ENCODE measurements around the gene FLRT2.

FLRT2 gene

DNA sequence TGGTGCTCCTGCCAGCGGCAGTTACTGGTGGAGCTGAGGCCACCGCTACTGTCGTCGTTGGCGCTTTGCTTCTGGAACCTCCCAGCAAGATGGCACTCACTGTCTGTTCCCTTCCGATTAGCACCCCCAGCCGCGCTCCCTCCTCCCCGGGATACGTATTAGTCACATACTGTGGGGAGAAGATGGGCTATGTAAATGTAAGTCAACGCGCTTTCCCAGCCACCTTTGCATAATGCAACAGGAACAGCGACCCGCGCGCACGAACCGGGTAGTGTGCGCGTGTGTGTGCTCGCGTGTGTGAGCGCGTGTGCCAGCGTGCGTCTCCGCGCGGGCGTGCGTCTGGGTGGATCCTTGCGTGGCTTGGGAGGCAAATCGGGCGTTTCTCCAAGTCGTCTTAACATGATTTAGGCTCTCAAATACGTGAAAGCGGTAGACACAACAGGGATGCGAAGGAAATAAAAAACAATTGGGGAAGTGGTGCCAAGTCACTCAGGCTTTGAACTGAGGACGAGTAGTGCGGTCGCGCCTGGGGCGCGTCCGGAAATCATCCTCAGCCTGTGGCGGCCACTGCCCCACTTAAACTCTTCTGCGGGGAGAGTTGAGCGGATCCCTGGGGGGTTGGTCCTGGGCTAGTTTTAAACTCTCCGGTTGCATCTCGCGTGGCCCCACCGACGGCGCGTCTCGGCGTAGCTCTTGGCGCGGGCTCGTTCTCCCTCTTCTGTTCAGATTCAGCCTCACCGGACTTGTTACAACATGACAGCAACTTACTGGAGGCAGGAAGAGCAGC lies 1.8 kb downstream of the FLRT2 start:
- DNase-seq = no peak

DNA sequence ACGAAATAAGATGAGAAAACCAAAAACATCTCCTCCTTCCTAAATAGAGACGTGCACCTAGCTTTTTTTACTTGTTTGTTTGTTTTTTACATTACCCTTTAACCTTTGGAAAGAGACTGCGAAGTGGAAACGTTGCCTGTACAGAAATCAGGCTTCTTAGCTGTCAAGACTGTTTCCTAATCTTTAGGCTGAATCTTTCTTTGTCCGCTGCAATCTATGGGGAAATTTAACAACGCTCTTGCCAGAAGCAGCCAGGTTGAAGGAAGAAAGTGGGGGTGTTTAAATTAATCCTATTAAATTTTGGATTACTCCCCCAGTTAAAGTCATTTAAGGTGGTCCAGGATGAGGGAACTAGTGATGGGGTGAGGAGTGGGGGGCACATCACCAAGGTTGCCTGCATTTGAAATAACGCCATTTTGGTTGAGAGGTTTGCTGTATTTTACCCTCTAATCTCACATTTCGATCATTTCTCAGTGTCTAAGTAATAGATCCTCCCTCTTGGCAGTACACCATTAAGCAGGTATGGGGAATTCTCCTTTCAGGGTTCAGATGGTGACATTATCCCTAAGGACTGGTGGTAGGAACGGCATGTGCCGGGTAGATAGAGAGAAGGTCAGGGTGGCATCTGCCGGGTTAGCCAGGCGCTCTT lies 2.6 kb downstream of the FLRT2 start:
- DNase-seq = no peak

DNA sequence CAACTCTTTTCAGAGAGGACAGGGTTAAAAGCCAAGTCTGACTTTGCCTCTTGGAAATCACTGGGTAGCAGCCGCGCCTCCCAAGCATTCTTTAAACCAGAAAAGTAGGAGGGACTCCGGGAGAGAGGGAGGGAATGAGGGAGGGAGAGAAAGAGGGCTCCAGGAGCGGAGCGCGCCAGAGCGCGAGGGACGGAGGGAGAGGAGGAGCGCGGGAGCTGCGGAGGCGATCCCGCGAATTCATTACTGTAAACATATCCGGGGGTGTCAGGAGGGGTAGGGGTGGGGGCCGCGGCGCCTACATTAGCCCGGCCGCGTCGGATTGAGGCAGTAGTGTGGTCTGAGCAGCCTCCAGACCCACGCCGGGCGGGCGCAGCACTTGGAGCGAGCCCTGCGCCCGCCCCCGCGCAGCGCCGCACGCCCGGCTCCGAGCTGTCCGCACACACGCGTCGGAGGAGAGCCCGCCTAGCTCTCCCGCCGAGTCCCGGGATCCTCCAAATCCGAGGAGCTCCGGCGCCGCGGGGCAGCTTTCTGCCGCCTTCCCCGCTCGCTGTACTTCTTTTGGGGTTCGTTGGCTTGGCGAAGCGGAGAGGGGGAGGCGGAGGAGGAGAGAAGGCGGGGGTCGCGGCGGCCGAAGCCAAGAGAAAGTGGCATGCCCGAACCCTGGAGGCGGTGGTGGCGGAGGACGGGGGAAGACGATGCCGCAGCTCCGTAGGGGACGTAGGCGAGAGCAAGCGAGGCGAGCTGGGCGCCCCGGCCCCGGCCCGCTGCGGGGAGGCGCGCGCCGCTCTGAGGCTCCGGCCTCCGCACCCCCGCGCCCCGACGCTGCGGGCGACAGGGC lies 3.3 kb downstream of the FLRT2 start:
- DNase-seq = no peak

DNA sequence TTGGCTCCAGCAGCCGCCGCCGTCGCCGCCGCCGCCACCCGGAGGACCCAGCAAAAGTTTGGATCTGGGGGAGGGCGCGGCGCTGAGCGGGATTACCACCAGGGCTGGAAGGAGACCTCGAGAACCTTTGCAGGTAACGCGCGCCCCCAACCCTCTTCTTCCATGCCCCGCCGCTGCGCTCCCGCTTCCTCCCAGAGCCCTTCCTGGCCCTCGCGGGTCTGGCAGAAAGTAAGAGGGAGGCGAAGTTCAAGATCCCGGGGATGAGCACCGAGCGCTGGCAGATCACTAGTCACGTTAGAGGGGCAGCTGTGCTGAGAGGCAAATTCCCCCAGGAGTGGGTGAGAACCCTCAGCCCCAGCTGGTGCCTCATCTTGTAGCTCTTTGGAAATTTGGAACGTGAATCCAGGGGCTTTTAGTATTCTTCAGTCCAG lies 3.9 kb downstream of the FLRT2 start:
- DNase-seq = no peak

DNA sequence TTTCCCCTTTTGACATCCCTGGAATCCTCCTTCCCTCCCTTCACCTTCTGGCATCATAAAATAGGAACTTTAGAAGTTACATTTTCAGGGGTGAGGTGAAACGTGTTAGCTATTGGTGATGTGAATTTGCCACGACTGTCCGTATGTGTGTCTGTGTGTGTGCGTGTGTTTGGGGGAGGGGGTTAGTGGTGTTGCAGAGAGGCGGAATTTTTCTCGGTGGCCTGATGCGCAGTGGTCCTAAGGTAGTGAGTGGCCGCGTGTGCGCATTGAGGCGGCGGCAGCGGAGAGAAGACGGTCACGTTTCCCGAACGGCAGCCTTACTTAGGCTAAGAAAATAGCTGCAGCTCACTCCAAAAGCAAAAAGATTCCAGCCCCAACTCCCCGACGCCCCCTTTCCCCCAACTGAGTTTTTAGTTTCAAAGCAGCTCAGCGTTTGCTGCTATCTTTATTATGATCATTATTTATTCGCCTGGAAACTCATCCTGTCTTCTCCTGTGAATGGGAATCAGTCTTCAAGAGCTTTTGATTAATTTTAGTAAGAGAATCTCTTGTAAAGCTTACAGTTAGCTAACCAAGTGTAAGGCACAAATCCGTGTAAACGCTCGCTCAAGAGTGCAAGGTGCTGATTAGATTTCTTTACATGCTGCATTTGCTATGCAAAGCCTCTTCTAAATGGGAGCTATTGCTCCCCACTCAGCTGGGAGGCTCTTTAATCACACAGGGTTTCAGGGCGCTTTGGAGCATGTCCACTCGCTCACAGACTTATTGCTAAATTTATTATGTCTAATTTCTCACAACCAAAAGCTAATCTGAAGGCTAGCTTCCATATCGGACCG lies 4.7 kb downstream of the FLRT2 start:
- no peak for DNase-seq

DNA sequence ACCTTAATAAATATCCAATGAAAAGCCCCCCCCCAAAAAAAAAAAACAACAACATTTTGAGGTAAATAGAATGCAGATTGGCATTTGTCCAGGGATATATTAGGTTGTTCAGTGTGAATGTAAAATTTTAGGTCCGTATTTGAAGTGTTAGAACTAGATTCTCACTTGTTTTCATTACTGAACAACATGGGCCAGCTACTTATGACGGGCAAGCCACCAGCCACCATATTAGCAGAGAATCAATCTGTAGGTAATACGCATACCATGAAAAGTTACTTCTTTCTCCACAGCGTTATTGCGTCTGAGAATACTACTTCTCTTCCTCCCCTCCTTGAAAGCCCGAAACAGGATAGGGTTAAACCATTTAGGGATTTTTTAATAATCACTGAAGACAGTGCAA lies 5.4 kb downstream of the FLRT2 start:
- no peak for DNase-seq

DNA sequence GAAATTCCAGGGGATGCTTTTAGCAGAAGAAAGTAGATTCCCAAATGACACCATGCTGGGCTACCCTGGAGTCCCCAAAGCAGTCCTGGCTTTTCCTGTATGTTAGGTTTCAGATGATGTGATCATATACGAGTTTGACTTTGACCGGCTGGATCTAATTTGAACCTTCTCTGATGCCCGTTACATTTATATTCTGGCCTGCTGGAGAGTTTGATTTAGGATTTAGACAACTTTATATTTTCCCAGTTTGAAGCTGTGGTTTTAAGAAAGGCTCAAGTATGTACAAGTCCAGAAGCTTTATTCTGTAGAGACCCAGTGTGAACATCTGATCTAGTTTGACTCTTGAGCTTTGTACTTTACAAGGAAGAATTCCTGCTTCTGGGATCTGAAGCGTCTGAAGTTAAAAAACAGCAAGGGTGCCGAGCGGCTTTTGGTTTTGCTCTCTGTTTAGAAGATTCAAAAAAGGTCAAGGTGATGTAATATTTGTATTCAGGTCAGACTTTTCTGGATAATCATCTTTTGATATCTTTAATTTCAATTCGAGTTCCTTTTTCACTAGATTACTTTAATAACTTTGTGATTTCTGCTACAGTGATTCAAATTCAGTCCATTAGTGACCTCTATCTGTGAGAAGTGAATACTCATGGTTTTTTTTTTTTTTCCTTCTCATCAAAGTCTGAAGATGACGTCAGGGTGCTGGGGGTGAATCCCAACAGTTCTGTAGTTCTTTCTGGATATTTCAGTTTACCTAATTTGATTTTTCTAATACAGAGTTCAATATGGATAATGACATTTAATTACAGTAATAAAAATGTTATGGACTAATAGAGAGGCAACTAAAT lies 6.3 kb downstream of the FLRT2 start:
- no peak for DNase-seq

DNA sequence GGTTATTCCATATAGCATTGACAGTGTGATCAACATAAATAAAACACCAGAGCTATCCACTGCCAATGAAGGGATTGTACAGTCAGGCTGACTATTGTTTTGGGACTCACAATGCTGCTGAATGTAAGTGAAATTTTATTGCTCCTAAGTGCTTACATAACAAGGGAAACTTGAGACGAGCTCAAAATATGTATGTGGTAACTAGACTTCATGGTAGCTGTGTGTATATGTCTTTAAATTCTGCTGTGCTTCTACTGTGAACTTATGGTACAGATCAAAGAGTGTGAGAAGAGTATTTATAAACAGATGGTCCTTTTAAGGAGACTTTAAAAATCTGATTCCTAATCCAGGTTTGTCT lies 6.9 kb downstream of the FLRT2 start:
- DNase-seq = no peak

DNA sequence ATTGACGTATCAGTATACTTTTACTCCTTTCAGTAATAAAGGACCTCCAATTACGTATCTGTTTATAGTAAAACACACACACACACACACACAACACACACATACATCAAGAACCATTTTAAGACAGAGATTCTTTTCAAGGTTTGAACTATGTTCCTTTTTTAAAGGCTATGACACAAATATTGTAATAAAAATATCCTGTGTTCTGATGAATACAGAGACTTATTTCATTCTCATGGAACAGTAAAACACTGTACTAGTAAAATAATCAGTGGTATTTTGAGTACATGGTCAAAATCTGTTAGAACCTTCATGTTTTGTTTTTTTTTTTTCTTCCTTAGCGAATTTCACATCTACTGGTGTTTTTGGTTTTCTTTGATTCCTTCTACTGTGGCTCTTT lies 7.6 kb downstream of the FLRT2 start:
- DNase-seq = no peak

DNA sequence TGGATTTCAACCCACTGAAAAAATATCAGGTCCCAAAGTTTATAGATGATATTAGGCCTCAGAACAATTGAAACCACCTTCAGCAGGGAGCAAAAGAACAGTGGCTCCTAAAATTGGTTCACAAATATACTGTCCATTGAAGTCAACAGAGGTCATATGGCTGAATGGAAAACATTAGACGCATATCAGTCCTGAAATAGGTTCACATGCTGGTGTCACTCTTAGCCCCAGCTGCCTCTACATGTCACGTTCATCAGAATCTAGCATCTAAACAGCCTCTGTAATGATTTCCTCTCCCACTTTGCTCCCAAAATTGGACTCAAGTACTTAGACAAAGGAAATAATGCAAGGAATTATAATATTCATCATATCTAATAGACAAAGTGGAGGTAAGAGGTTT lies 8.7 kb downstream of the FLRT2 start:
- no peak for DNase-seq

DNA sequence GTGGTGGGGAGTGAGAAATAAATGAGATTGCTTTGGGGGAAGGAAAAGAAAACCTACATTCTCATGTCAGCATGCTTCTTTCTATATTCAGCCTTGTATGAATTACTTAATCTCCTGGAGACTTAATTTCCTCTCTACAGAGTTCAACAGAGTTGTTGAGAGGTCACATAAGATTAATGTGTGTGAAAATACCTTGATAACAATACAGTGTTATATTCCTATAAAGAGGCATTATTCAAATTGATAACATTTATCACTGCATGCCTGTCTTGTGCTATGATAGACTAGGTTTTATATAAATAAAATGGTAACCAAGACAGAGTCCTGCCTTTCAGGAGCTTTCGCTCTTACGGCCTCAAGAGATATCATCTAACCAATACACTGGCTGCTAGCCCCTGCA lies 9.6 kb downstream of the FLRT2 start:
- no peak for DNase-seq

DNA sequence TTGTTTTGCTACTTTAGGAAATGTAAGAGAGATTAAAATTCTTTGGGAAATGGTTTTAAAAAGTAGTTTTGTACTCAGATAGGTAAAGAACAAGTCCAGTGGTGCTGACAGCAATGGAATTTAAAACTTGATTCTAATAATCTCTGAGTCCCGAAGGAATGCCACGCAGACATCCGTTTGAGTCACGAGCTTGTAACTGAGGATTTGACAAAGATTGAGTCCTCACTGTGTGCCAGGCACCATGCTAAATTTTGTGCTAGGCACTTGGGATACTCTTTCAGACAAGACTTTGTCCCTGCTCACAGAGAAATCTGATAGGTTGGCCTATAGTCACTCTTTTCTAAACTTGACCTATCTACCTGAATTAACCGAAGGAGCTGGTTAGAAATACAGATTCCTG lies 12.7 kb downstream of the FLRT2 start:
- no peak for DNase-seq

DNA sequence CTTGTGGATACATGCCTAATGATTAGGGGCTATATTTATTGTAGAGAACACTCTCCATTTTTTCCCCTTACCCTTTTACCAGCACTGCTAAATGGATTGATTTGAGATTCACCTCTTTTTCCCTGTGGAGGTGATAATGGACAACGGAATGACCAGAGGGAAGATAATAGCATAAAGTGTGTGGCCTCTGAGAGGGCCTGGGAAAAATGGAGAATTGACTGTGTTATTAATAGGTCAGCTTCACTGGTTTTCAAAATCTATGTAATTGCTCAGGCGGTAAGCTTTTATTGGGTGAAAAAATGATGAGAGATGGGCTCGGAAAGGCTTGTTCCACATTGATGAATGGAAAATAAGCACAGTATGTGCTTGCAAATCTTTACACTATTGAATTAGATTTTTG lies 15.8 kb downstream of the FLRT2 start:
- no peak for DNase-seq

DNA sequence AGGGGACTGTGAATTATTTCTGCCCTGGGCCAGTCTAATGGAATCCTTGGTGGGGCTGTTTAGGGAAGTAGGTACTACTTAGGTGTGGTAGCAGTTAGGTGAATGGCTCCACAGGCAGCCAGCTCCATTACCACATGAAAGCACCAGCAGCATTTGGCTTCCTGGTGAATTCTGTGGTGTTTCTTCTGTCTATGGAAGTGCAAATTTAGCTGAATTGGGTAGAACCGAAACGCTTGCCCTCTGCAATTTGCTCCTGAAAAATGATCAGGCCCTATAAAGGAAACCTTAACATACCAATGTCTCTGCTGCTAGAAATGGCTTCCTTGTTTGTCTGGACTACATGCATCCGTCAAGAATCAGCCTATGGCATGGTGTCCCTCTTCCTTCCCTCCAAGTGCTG lies 16.4 kb downstream of the FLRT2 start:
- DNase-seq = no peak

DNA sequence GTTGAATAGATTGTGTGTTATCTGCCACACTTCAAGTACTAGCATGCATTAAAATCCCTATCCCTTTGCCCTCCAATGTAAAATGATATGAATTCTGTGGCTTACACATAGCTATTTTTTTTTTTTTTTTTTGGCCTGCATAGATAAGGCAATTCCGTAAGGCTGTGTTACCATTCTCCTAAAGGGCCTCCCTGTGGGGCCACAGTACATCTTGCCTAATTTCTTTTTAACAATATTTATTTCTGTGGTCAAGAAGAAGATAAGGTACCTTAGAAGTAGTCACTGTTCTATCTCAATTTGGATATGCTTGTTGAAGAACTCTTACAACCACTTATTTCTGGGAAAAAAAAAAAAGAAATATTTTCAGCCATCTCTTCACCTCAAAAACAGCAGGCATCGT lies 19.8 kb downstream of the FLRT2 start:
- no peak for DNase-seq

DNA sequence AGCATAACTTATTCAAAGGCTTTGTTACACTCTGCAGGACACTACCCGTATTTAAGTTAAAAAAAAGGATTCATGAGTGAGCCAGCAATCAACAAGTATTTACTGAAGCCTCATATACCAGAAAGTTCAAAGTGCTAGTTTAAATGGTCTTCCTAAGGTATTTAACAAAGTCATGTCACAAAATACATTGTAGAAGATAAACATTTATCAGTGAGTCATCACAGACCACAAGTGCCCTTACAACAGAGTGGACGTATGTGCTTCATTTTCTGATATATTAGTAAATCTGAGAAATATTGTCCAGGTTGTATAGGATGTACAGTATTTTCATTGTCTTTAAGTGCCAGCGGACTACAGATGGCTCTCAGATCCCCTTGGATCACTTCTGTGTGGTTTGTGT lies 24.2 kb downstream of the FLRT2 start:
- no peak for DNase-seq

DNA sequence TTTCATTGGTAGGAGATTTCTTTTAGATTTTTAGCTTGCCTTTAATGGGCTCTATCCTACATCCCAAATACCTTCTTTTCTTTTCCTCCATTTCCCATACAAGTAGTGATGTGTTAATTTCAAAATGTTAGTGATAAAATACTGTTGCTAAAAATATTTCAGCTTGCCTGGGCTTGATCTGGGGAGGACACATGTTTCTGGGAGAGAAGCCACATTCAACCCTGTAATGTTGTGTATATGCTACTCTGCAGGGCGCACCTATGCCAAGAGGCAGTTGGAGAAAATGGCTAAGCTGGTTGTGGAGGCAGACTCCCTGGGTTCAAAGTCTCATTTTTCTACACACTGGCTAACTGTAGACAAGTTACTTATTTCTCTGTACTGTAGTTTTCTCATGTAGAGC lies 26.3 kb downstream of the FLRT2 start:
- no peak for DNase-seq

DNA sequence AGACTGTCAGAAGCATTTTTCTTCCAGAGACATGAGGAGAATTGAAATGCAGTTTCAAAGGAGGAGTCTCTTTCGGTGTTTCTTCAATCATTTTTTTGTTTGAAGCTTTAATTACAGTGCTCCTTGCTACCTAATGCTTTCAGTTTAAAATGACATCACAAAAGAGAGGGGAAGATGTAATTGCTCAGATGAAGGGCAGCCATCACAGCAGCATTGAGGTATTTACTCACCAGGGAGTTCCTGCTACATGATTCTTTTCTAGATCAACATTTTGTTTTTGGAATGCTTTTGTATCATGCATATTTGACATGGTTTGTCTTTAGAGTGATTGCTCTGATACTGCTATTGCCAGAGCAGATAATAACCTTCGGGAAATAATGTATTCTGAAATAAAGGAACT lies 28.6 kb downstream of the FLRT2 start:
- DNase-seq = no peak

DNA sequence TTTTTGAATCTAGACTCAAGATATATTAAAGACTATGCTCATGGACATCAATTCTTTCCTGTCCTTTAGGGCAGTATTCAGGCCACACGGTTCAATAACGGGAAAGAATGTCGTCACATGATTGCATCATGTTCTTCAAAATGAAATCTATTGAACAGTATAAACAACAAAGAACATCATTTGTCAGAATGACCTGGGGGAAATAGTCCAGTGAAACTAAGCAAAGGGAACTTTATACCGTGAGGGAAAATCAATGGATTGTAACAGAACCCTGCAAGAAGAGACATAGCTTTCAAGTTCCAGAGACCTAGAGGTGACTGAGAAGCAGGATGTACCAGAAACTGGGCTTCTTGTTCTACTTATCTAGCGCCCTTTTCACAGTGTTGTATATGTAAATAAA lies 32.7 kb downstream of the FLRT2 start:
- DNase-seq = no peak

DNA sequence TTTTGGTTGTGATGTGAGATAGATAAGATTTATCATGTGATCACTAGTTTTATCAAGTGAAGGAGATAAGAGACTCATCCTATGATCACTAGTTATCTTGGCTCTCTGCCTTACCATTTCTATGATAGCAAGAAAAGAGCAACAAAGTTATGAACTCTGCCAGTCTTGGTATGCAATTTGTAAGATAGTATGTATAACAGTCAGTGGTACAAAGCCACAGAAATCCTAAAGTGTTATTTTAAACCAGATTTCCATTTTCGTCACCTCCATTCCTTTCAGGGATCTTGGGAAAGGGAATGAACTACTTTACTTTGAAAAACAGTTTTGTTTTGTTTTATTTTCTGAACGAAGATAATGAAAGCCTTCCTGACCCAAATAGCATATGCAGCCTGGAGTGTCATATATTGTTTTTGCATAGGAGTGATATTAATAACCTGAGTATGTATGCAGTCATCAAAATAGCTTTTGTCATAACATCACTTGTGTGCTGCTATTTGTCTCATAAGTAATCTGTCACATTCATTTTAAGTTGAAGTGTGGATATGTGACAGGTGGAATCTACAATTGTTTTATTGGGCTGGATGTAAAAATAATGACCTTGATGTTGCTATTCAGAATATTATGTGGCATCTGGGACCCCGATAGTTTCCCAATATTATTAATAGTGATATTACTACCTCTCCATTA lies 35.0 kb downstream of the FLRT2 start:
- DNase-seq = no peak

DNA sequence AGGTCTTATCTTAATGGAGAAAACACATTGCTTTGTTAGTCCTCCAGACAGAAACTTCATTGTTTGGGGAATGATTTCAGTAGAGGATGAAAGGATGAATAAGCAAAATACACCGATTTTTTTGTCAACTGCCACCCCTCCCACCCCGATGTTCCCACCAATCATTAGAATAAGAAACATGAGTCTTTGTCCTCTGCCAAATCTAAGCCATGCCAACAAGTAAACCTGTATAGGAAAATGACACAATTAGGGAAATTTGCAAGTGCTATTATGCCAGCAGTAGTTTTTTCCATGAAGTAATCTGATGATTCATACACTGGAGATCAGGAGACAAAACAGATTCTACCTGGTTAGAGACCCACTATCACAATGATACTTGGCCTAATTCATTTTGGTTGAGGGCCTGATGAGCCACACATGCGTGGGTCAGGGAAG lies 35.9 kb downstream of the FLRT2 start:
- DNase-seq = no peak
